Activated T-cell treated with anti-CD3 and anti-CD28 coated beads for 24 hours (primary cell): ENCODE results near the gene HCAR1.
"Not testable (repeated sequence)": the region's sequence is repeated elsewhere in the genome, so short reads cannot be mapped to it uniquely, and the experiment has no call there.

Experiments used
- DNase-seq: peaks from one replicate; pipeline ENCODE4 v3.0.0-alpha.2; 2020; ENCODE audit warnings: low read depth

The HCAR1 gene, protein sequence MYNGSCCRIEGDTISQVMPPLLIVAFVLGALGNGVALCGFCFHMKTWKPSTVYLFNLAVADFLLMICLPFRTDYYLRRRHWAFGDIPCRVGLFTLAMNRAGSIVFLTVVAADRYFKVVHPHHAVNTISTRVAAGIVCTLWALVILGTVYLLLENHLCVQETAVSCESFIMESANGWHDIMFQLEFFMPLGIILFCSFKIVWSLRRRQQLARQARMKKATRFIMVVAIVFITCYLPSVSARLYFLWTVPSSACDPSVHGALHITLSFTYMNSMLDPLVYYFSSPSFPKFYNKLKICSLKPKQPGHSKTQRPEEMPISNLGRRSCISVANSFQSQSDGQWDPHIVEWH

DNA sequence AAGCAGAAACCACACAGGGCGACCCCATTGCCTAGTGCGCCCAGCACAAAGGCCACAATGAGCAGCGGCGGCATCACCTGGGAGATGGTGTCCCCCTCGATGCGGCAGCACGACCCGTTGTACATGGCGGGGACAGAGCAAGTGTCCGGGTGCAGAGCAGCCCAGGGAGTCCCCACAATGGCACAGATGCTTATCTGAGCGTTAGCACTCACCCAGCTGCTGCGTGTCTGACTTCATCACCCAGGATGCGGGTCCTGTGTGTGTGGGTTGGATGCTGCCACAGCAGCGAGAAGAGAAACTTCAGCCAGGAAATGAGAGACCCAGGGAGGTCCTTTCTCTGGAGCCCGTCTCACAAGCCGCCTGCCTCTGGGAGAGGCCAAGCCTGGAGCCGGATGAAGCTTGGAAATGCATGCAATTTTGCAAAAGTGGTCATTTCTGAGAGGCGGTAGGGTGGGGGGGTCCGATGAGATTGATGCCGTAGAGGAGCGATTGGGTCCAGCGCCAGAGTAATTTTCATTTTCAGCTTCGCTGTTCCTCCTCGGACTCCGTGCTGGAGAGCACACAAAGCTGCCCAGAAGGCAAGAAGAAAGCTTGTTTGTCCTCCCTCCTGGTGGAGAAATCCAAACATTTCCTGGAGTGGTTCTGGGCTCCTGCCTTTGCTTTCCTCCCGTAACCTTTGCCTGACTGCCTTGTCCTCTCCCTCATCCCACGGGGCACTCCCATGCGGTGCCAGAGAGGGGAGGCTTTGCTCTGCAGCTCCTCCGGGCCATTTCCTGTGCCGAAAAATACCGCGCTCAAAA is at the start of gene HCAR1:
HCAR1 (minus strand) TSS at position 630 of the 800 bp plus-strand sequence; CDS start at position 125, 505 bp downstream.
- DNase-seq: no peak

DNA sequence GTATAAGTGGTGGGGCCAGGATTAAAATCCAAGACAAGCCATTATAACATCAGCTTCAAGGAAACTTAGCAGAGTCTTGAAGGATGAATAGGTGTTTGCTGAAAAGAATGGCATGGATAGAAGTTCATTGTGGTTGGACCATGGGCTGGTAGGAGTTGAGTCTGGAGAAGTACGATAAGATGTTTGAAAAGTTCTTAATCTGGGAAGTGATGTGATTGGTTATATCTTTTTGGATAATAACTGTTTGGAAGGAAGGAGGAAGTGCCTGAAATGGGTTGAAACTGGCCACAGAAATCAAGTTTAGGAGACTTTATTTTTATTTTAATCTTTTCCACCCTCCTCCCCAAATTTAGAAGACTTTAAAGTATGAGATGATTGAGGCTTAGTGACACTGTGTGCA is 26.9 kb upstream of the HCAR1 start:
- no peak for DNase-seq

DNA sequence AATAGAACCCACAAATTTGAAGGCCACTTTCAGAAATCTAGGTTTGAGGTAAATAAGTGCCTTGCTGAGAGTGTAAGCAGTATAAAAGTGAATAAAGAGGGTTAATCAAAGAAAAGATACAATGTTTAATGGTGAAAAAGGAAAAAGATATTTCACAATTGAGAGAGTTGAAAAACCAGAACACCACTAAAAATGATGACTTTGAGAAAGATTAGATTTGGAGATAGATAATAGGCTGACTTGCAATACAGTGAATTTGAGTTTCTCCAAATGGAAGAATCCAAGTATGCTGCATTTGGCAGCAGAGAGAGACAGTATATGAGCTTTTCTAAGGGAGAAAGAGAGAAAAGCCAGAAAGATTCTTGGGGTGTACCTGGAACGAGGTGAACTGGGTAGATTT is 24.1 kb upstream of the HCAR1 start:
- no peak for DNase-seq

DNA sequence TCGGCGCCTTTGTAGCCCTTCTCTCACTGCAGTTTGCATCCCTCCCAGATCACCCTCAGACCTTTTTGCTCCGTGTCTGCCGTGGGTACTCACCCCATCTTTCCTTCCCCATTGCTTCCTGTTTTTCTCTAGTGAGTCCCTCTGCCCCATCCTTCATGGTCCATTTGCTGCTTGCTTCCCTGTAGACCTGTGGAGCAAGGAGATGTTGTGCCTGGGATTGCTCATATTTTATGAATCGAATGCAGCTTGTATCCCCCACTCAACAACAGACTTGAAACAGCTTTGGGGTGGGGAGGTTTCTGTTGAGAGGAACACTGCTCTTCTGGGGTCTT is 22.6 kb upstream of the HCAR1 start:
- DNase-seq: no peak

DNA sequence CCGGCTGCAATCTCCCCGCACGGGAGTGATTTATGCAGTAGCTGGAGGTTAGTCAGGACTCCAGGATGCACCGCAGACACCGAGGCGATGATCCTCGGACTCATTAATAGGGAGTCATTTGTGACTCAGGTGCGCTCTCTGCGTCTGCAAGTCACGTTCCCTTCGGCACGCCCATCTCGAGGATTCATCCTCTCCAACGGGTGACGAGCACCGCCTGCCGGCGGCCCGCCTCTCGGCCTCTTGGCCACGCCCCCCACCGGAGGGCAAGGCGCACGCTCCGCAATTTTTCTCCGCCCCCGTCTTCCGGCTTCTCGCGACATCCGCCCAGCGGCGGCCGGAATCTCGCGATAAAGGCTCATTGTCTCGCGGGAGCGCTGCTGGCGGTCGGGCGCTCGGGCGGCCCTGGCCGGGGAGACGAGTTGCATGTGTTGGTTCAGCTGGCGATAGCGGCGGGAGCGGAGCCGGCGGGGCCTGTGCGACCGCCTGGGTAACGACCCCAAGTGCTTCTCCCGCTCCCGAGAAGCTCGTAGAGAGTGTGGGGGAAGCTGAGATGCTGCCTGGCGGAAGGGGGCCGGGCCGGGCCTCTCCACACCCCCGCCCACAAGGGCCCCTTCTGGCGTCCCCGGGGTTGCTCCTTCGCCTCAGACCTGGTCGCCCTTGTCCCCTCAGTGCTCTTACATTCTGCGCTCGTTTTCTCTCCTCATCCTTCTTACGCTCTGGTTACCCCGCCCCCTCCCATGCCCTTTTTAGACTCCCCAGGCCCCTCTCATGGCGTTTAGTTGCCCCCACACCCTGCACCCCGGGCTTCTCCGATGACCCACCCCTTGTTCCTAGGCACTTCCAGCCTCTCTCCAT is 22.0 kb upstream of the HCAR1 start, which contains the start of gene DENR:
DENR (plus strand) TSS at position 361 of the 855 bp plus-strand sequence. CDS start 878 bp downstream, outside the sequence.
- DNase-seq: peak; percentile 99

DNA sequence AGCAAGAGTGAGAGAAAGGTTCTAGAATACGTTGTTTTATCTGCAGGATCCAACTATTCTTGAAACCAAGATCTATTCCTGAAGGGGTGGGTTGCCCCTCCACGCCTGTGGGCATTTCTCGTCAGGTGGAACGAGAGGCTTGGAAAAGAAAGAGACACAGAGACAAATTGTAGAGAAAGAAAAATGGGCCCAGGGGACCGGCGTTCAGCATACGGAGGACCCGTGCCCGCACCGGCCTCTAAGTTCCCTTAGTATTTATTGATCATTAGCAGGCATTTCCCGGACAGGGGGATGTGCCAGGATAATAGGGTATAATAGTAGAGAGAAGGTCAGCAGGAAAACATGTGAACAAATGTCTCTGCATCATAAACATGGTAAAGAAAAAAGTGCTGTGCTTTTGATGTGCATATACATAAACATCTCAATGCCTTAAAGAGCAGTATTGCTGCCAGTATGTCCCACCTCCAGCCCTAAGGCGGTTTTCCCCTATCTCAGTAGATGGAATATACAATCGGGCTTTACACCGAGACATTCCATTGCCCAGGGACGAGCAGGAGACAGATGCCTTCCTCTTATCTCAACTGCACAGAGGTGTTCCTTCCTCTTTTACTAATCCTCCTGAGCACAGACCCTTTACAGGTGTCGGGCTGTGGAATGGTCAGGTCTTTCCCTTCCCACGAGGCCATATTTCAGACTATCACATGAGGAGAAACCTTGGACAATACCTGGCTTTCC is 20.3 kb upstream of the HCAR1 start:
- DNase-seq: not testable (repeated sequence)

DNA sequence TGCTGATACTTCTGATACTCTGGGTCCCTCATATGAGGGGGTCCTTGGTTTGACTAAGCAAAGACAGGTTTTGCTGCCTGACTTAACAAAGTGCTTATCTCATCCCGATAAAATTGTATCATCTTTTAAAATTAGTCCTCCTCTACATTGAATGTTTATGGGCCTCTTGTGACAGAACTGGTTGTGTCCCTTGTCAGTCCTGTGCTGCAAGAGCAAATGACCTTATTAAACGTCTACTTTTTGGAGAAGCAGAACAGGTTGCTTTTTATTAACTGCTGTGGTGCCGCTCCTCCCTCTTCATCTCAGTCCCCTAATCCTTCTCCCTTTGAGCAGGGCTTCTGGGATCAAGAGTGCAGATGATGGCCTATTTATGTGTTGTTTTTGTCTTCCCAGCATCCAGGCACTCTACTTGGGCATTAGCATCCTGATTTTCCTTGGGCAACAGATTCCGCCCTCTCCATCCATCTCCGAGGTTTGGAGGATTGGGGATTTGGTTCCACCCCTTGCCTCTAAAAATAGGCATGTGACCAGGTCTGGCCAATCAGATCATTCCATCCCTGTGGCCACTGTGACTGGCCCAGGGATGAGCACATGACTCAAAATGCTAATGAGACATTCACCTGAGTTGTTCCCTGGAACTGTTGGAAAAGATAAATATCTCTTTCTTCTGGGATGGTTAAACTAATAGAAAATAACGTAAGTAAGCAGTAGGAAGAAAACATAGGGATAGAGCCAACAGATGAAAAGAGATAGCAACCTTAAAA is 19.1 kb upstream of the HCAR1 start:
- DNase-seq: no peak

DNA sequence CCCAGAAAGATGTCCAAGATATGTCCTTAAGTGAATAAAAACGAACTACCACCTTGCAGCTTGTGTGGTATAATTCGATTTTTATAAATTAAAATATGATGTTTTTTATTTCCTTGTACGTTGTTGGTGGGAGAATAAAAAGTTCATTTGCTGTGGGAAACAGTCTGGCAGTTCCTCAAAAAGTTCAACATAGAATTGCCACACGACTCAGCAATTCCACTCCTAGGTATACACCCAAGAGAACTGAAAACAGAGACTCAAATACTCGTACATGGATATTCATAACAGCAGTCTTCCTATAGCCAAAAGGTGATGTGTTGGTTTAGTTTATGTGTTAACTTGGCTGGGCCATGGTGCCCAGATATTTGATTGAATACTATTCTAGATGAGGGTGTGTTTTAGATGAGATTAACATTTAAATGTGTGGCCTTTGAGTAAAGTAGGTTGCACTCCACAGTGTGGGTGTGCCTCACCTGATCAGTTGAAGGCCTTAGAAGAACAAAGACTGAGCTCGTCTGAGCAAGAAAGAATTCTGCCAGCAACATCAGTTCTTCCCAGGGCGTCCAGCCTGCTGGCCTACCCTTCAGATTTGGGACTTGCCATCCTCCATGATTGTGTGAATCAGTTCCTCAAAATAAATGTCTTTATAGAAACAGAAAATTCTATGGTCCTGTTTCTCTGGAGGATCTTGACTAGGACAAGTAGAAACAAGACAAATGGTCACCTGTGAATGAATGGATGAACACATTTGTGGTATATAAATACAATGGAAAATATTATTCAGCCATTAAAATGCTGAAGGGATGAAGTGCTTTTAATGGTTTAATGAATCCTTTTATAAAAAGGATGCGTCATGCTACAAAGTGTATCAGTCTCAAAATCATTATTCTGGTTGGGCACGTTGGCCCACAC is 16.8 kb upstream of the HCAR1 start:
- DNase-seq: no peak

DNA sequence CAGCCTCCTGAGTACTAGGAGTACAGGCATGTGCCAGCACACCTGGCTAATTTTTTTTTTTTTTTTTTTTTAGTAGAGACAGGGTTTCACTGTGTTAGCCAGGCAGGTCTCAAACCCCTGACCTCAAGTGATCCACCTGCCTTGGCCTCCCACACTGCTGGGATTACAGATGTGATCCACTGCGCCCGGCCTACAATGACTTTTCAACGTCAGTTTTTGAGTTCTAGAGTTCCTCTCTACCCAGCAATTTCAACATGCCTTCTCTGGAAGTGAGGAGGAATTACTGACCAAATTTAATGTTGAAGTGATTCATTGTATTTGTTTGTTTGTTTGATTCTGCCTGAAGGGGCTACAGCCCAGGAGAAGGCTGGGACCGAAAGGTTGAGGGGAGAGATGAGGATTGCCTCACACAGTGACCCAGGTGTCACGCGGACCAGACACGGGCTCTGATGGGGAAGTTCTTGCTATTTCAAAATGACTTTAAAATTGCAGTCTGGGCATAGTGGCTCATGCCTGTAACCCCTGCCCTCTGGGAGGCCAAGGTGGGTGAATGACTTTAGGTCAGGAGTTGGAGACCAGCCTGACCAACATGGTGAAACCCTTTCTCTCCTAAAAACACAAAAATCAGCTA is 13.4 kb upstream of the HCAR1 start:
- DNase-seq: no peak

DNA sequence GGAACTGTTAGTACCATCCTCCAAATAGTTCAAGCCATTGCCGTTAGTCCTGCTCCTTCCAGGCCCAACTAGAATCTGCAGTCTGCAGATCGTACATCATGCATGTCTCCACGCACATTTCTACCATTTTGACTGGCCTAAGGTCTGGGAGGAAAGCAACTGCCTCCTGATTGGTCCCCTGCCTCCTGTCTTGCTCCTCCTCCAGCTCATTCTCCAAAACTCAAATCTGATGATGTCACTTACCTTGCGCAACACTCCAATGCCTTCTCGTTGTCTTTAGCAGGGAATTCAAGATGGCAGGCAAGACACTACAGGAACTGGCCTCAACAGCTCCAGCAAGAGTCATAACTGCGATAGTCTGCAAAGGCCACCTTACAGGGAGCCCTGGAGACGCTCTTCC is 9.7 kb upstream of the HCAR1 start:
- DNase-seq: no peak

DNA sequence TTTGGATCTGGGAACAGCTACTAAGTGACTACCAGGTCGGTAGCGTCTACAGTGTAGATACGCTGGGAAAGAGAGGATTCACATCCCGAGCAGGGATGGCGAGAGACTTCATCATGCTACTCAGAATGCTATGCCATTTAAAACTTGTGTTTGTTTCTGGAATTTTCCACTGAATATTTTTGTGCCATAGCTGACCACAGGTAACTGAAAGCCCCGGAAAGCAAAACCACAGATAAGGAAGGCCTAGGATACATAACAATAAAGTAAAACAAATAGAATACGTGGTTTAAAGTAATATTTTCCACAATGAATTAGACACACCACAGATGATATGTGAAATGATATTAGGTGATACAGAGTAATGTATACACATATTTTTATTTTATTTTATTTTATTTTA is 7.9 kb upstream of the HCAR1 start:
- DNase-seq: no peak

DNA sequence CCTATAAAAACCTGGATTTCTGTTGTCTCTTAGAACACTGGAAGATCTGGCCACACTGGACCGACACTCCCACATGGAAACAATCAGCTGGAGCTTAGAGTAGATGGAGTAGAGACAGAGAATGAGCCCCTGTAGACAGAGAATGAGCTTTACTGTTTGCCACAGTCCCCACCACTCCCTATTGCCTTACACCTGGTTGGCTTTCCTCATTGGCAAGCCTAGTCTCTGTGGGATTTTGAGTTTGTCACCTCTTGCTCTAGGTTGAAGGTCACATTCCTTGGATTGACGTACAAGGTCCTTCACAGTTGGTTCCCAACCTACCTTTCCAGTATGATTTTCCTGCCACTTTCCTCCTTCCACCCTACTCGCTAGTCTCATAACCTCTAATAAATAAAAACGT is 2.0 kb upstream of the HCAR1 start:
- DNase-seq: no peak

DNA sequence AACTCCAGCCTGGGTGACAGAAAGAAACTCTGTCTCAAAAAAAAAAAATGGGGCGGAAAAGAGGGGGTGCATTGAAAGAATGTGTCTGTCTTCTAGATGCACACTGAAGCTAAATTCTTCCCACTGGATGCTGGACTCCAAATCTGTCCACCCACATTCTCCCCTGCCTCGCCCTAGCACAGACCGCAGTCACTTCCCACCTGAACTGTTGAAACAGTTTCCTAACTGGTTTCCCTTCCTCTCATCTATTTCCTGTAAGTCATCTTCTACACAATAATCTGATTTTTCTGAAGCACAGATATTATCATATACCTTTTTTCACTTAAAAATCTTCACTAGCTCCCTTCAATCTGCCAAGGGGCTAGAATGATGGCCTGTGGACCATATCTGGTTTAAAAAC is 1.5 kb upstream of the HCAR1 start:
- no peak for DNase-seq

DNA sequence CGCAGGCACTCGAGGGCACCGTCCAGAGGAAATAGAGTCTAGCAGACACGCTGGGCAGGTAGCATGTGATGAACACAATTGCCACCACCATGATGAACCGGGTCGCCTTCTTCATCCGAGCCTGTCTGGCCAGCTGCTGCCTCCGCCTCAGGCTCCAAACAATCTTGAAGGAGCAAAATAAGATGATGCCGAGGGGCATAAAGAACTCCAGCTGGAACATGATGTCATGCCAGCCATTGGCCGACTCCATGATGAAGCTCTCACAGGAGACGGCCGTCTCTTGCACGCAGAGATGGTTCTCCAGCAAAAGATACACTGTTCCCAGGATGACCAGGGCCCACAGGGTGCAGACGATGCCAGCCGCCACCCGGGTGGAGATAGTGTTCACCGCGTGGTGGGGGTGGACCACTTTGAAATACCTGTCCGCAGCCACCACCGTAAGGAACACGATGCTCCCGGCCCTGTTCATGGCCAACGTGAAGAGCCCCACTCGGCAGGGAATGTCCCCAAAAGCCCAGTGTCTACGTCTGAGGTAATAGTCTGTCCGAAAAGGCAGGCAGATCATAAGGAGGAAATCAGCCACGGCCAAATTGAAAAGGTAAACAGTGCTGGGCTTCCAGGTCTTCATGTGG is 945 bp downstream of the HCAR1 start:
- DNase-seq: no peak

DNA sequence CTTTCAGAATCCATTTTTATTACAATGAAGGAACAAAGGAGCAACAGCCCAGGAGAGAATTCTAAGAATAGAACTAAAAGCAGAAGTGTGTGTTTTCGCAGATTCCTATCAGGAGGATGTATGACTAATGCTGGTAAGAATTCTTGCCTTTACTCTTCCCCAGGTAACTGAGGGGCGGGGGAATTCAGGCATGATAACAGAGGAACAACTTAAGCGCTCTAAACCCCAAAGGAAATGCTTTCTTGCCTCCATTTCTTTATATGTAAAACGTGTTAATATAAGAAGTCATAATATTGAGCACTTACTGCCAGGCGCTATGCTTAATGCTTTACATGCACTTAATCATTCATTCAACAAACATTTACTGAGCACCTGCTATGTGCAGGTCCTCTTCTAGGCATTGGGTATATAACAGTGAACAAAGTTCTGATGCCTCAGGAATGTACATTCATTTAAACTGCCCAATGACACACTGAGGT is 4.5 kb downstream of the HCAR1 start:
- DNase-seq: no peak

DNA sequence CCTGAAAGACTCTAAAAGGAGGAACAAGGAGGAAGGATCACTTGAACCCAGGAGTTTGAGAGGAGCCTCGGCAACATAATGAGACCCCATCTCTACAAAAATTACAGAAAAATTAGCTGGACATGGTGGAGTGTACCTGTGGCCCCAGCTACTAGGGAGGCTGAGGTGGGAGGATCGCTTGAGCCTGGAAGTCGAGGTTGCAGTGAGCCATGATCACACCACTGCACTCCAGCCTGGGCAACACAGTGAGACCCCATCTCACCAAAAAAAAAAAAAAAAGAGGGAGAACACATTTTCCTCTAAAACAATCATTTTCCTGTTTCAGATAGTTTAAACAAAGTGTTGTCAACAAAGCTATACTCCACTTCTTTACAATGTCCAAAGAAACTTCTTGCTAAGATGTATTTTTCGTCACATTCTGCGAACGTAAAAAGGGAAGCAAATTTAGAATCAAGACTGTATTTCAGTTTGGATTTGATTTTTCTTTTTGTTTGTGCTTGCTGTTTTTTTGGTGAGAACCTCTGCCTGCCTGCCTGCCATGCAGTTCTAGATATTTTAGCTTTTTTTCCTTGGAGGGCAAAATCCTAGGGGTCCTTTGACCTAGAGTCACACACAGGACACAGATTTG is 5.1 kb downstream of the HCAR1 start:
- no peak for DNase-seq

DNA sequence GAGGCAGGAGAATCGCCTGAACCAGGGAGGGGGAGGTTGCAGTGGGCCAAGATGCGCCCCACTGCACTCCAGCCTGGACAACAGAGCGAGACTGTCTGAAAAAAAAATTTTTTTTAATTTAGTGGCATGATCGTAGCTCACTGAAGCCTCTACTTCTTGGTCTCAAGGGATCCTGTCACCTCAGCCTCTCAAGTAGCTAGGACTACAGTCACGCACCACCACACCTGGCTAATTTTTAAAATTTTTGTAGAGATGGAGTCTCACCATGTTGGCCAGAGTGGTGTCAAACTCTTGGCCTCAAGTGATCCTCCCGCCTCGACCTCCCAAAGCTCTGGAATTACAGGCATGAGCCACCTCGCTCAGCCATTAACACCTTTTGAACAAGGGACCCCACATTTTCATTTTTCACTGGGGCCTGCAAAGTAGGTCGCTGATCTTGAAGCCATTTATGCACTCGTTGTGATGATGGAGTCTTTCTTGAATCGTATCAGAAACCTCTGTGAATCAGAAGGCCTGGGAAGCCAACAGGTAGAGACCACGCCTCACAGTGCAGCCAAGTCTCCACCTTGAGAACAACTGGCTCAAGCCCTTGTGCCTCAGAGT is 5.9 kb downstream of the HCAR1 start:
- DNase-seq: no peak

DNA sequence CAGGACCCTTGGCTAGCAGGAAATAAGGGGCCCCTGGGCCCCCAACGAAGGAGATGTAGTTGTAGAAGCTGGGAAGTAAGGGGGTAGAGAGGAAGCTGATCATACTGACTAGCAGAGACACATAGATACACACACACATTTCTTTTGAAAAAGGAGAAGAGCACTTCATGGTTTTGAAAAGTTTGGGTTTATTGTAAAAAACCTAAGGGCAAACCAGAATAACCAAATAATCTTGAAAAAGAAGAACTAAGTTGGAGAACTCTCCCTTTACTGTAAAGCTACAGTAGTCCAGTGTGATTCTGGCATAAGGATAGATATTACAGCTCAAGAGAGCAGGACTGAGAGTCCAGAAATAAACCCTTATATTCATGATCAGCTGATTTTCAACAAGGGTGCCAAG is 8.3 kb downstream of the HCAR1 start:
- DNase-seq: no peak
